Measurements from ENCODE around the gene TOMM7.
"Not testable (repeated sequence)": the region's sequence is repeated elsewhere in the genome, so short reads cannot be mapped to it uniquely, and the experiment has no call there.

TOMM7 gene

GRCh38 chr7:22853138-22853537 lies 30.5 kb upstream of the TOMM7 start:
- DNase-seq, result no peak

GRCh38 chr7:22851145-22851544 lies 28.5 kb upstream of the TOMM7 start:
- no peak for DNase-seq

- DNase-seq, result not testable (repeated sequence)
These were observed 27.7 kb upstream of the TOMM7 start for GRCh38 chr7:22850394-22850793.

- no peak for DNase-seq
These were observed 27.0 kb upstream of the TOMM7 start for GRCh38 chr7:22849662-22850061.

- no peak for DNase-seq
These were observed 26.5 kb upstream of the TOMM7 start for GRCh38 chr7:22849172-22849571.

- DNase-seq, result no peak
These were observed 24.3 kb upstream of the TOMM7 start for GRCh38 chr7:22846961-22847360.

GRCh38 chr7:22845221-22845834 lies 22.7 kb upstream of the TOMM7 start:
- DNase-seq, result no peak

GRCh38 chr7:22843681-22844309 lies 21.1 kb upstream of the TOMM7 start:
- no peak for DNase-seq

GRCh38 chr7:22842973-22843372 lies 20.3 kb upstream of the TOMM7 start:
- DNase-seq, result no peak

GRCh38 chr7:22842383-22842941 lies 19.8 kb upstream of the TOMM7 start:
- no peak for DNase-seq

- DNase-seq, result no peak
These were observed 19.3 kb upstream of the TOMM7 start for GRCh38 chr7:22841954-22842353.

GRCh38 chr7:22837308-22837707 lies 14.7 kb upstream of the TOMM7 start:
- DNase-seq, result no peak

GRCh38 chr7:22836506-22836905 lies 13.9 kb upstream of the TOMM7 start:
- not testable (repeated sequence) for DNase-seq

- no peak for DNase-seq
These were observed 11.3 kb upstream of the TOMM7 start for GRCh38 chr7:22833957-22834356.

- no peak for DNase-seq
These were observed 10.6 kb upstream of the TOMM7 start for GRCh38 chr7:22833113-22833855.

GRCh38 chr7:22832401-22832800 lies 9.8 kb upstream of the TOMM7 start:
- no peak for DNase-seq

- no peak for DNase-seq
These were observed 9.1 kb upstream of the TOMM7 start for GRCh38 chr7:22831602-22832305.

GRCh38 chr7:22827563-22827962 lies 4.9 kb upstream of the TOMM7 start:
- no peak for DNase-seq

- no peak for DNase-seq
These were observed 3.9 kb upstream of the TOMM7 start for GRCh38 chr7:22826593-22826992.

GRCh38 chr7:22824760-22825159 lies 2.1 kb upstream of the TOMM7 start:
- DNase-seq, result no peak

GRCh38 chr7:22823142-22823497 lies 471 bp upstream of the TOMM7 start:
- DNase-seq, result no peak

GRCh38 chr7:22821702-22822485 lies 755 bp downstream of the TOMM7 start:
- DNase-seq, result no peak

GRCh38 chr7:22819476-22819875 lies 3.2 kb downstream of the TOMM7 start:
- DNase-seq, result no peak

Data from cerebellar nuclear complex (tissue), 1 donor.